Measurements from ENCODE around the gene DIDO1. TPM values are rescaled to one million over a fixed set of nuclear protein-coding genes. Genes with fewer than 3 reads are reported as not detected.

Gene DIDO1
- total and polyA plus RNA-seq, 2 donors (not counting 1 experiment from before 2014, with no cell fraction given): 57.6 to 124 TPM

- H3K27me3 ChIP-seq (replicated peaks in 1 of 4; ENCODE audit: control extremely low read depth in 1 of 4, control insufficient read depth in 3 of 4, insufficient read depth in 4 of 4, low read length in 3 of 4): no peaks in the 10 kb centered on the region
- CTCF ChIA-PET: interaction anchor here (0.8 kb wide), 1 partner anchor 9 kb away, joined by 3 read pairs; no protein-coding TSS in a partner anchor
- no peak for ATAC-seq (ENCODE audit: low read depth)
- POLR2A ChIA-PET: no interaction called here
- no peaks in the 10 kb centered on the region for H3K9me3 ChIP-seq (ENCODE audit: control extremely low read depth in 1 of 3, control insufficient read depth in 2 of 3, insufficient read depth in 1 of 3, low read length in 2 of 3)
- no peak overlapping the region for H3K4me2 ChIP-seq (replicated peaks; ENCODE audit: low read depth, low read length, poor library complexity, severe bottlenecking)
- no peak overlapping the region for H2AFZ ChIP-seq (ENCODE audit: insufficient read depth, low read depth, low read length, poor library complexity, severe bottlenecking)
- WGBS (ENCODE audit: insufficient coverage): 95% methylated on average over 17 of the region's 24 CpGs
- H3K4me1 ChIP-seq (ENCODE audit: control insufficient read depth in 2 of 2, insufficient read depth in 2 of 2, low read length in 2 of 2): peaks cover 40 to 50% of the 10 kb centered on the region in 2 donors
- H3K27me3 Mint-ChIP-seq: no peaks in the 10 kb centered on the region
- H3K4me3 ChIP-seq (ENCODE audit: control extremely low read depth in 1 of 5, extremely low read depth in 1 of 5, insufficient read depth in 1 of 5, low read depth in 2 of 5, low read length in 4 of 5): no peak overlapping the region
- H4K20me1 ChIP-seq (ENCODE audit: control insufficient read depth, insufficient read depth, low read length, poor library complexity, severe bottlenecking): no peaks in the 10 kb centered on the region
- H3K27ac Mint-ChIP-seq: peak overlapping the region; percentile 6
- intact Hi-C loops (cut with micrococcal nuclease): no loop called here
- H3K27ac ChIP-seq (ENCODE audit: low read length in 2 of 2): no peak overlapping the region
- DNase-seq: no peak
- TF ChIP-seq CTCF (IDR thresholded peaks at IDR 0.05) (no peak), EZH2 (IDR thresholded peaks at IDR 0.05; ENCODE audit: borderline replicate concordance, insufficient read depth, low read depth, low read length, poor library complexity, severe bottlenecking) (no peak)
- H3K79me2 ChIP-seq (ENCODE audit: control insufficient read depth, insufficient read depth, low read length): no peaks in the 10 kb centered on the region
- H3K9me3 Mint-ChIP-seq (ENCODE audit: insufficient read depth): no peaks in the 10 kb centered on the region
- H3K4me1 Mint-ChIP-seq: peaks cover 46% of the 10 kb centered on the region
- H3K4me3 Mint-ChIP-seq: peak overlapping the region; percentile 17
- no peak overlapping the region for H3K9ac ChIP-seq (ENCODE audit: low read length)
- peaks cover 0 to 3% of the 10 kb centered on the region in 2 experiments for H3K36me3 ChIP-seq (replicated peaks in 1 of 2; ENCODE audit: control extremely low read depth in 1 of 2, control insufficient read depth in 1 of 2, extremely low read depth in 1 of 2, insufficient read depth in 2 of 2, low read length in 1 of 2)
Measured at GRCh38 chr20:62834967-62835730, 91.2 kb downstream of the DIDO1 start.

GRCh38 chr20:62832951-62833391 lies 93.3 kb downstream of the DIDO1 start:
- H3K9ac ChIP-seq (ENCODE audit: low read length): peak overlapping the region; percentile 11
- no peak for TF ChIP-seq CTCF (IDR thresholded peaks at IDR 0.05)
- no peak for TF ChIP-seq EZH2 (IDR thresholded peaks at IDR 0.05; ENCODE audit: borderline replicate concordance, insufficient read depth, low read depth, low read length, poor library complexity, severe bottlenecking)
- intact Hi-C loops (cut with micrococcal nuclease): loop anchor here (2.0 kb wide), 1 partner anchor 38 kb away; no protein-coding TSS in a partner anchor
- peak overlapping the region; percentile 44 for H2AFZ ChIP-seq (ENCODE audit: insufficient read depth, low read depth, low read length, poor library complexity, severe bottlenecking)
- peak overlapping the region; percentile 29 to 56 (median 43) for H3K4me3 ChIP-seq (ENCODE audit: control extremely low read depth in 1 of 5, extremely low read depth in 1 of 5, insufficient read depth in 1 of 5, low read depth in 2 of 5, low read length in 4 of 5)
- CTCF ChIA-PET: interaction anchor here (1.2 to 1.9 kb wide), 4 partner anchors 10 to 69 kb away, joined by 3 to 10 read pairs (median 4); no protein-coding TSS in a partner anchor
- no peaks in the 10 kb centered on the region for H3K9me3 ChIP-seq (ENCODE audit: control extremely low read depth in 1 of 3, control insufficient read depth in 2 of 3, insufficient read depth in 1 of 3, low read length in 2 of 3)
- DNase-seq (no peak), ATAC-seq (ENCODE audit: low read depth) (peak; percentile 31)
- no peaks in the 10 kb centered on the region for H3K9me3 Mint-ChIP-seq (ENCODE audit: insufficient read depth)
- H3K4me2 ChIP-seq (replicated peaks; ENCODE audit: low read depth, low read length, poor library complexity, severe bottlenecking): peak overlapping the region; percentile 82
- H3K4me1 Mint-ChIP-seq: peaks cover 32% of the 10 kb centered on the region
- H3K36me3 ChIP-seq (replicated peaks in 1 of 2; ENCODE audit: control extremely low read depth in 1 of 2, control insufficient read depth in 1 of 2, extremely low read depth in 1 of 2, insufficient read depth in 2 of 2, low read length in 1 of 2): peaks cover 0 to 3% of the 10 kb centered on the region in 2 experiments
- H3K4me3 Mint-ChIP-seq: peak overlapping the region; percentile 77
- WGBS (ENCODE audit: insufficient coverage): 61% methylated on average over 10 of the region's 14 CpGs
- no peaks in the 10 kb centered on the region for H3K79me2 ChIP-seq (ENCODE audit: control insufficient read depth, insufficient read depth, low read length)
- peak overlapping the region; percentile 38 to 59 for H3K27ac ChIP-seq (ENCODE audit: low read length in 2 of 2)
- peaks cover 32 to 39% of the 10 kb centered on the region in 2 donors for H3K4me1 ChIP-seq (ENCODE audit: control insufficient read depth in 2 of 2, insufficient read depth in 2 of 2, low read length in 2 of 2)
- no peaks in the 10 kb centered on the region for H3K27me3 Mint-ChIP-seq
- H3K27me3 ChIP-seq (replicated peaks in 1 of 4; ENCODE audit: control extremely low read depth in 1 of 4, control insufficient read depth in 3 of 4, insufficient read depth in 4 of 4, low read length in 3 of 4): no peaks in the 10 kb centered on the region
- POLR2A ChIA-PET: interaction anchor here (1.0 kb wide), 1 partner anchor 39 kb away, joined by 3 read pairs; no protein-coding TSS in a partner anchor
- no peaks in the 10 kb centered on the region for H4K20me1 ChIP-seq (ENCODE audit: control insufficient read depth, insufficient read depth, low read length, poor library complexity, severe bottlenecking)
- H3K27ac Mint-ChIP-seq: peak overlapping the region; percentile 89

Measured in B cell (primary cell).